Upper lobe of left lung (tissue), 6 donors: Measurements from ENCODE around the gene TNS3. TPM values are rescaled to one million over a fixed set of nuclear protein-coding genes. Genes with fewer than 3 reads are reported as not detected.
A peak's percentile ranks its signal among the peaks of the same experiment; 100 is the strongest.

ENCODE experiments used
- ATAC-seq, 2 donors: fragments of 200-7000 bp; cut with Tn5 transposase; one replicate each; pipeline ENCODE4 v1.9.1; 2022; ENCODE audit warnings: mild to moderate bottlenecking in 2 of 2, moderate library complexity in 2 of 2; ENCODE audit not compliant: low FRiP score in 2 of 2
- DNase-seq, 2 donors: peaks; one replicate each; pipeline ENCODE4 v3.0.0-alpha.2; 2019 to 2020
- H3K27ac ChIP-seq, 4 donors: fragments of 200-600 bp; sonication (generic); one replicate each; pipeline ENCODE4 v1.5.1; 2016 to 2019
- H3K27me3 ChIP-seq, 4 donors: fragments of 200-600 bp; sonication (generic); one replicate each; pipeline ENCODE4 v1.5.1; 2017 to 2019
- H3K36me3 ChIP-seq, 4 donors: fragments of 200-600 bp; sonication (generic); one replicate each; pipeline ENCODE4 v1.5.1; 2016 to 2019
- H3K4me1 ChIP-seq, 4 donors: fragments of 200-600 bp; sonication (generic); one replicate each; pipeline ENCODE4 v1.5.1; 2018 to 2019
- H3K4me3 ChIP-seq, 4 donors: fragments of 200-600 bp; sonication (generic); one replicate each; pipeline ENCODE4 v1.5.1; 2017 to 2019; ENCODE audit warnings: mild to moderate bottlenecking in 2 of 4, moderate library complexity in 1 of 4
- H3K9me3 ChIP-seq, 4 donors: fragments of 200-600 bp; sonication (generic); one replicate each; pipeline ENCODE4 v1.5.1; 2018 to 2019
- CTCF ChIP-seq, 6 experiments: fragments of 450-650 bp in 4 of 6; fragments of 200-600 bp in 2 of 6; sonication (generic) in 2 of 6; IDR thresholded peaks; one replicate each; pipeline ENCODE4 v1.5.1; 2016 to 2019; ENCODE audit warnings: antibody characterized with exemption in 6 of 6
- EP300 ChIP-seq, 4 donors: sonication (generic); formaldehyde crosslinking; IDR thresholded peaks; one replicate each; pipeline ENCODE4 v1.5.1; 2017; ENCODE audit warnings: antibody characterized with exemption in 4 of 4, control low read depth in 2 of 4
- POLR2A ChIP-seq, 4 donors: fragments of 450-650 bp; IDR thresholded peaks; one replicate each; pipeline ENCODE4 v1.5.1; 2016 to 2017; ENCODE audit warnings: antibody characterized with exemption in 4 of 4, mild to moderate bottlenecking in 2 of 4
- POLR2AphosphoS5 ChIP-seq, 2 donors: sonication (generic); formaldehyde crosslinking; IDR thresholded peaks; one replicate each; pipeline ENCODE4 v1.5.1; 2017; ENCODE audit warnings: antibody characterized with exemption in 2 of 2
- WGBS, 2 donors: methylation state at CpG; one replicate each; pipeline ENCODE4 v1.1.5; 2017 to 2018; 5-methylcytosine and 5-hydroxymethylcytosine counted together
- total RNA-seq, 6 donors: library from RNA; depleted of rRNA in 4 of 6; stranded (reverse); fragments of >200 nt in 4 of 6; gene quantifications; one replicate each; pipeline versions ENCODE4 v1.1.0 to v1.2.1, GENCODE V29; 2016 to 2021
- donor health status: DM: no; HTN: no; CAD: no; lungs with moderate emphysema.
- donor health status: DM: no; HTN: yes; CAD: no; lungs with severe emphysema.

The TNS3 gene
- total RNA-seq, 6 donors from 2014 or later = 90.6 to 266 (median 143) TPM

DNA sequence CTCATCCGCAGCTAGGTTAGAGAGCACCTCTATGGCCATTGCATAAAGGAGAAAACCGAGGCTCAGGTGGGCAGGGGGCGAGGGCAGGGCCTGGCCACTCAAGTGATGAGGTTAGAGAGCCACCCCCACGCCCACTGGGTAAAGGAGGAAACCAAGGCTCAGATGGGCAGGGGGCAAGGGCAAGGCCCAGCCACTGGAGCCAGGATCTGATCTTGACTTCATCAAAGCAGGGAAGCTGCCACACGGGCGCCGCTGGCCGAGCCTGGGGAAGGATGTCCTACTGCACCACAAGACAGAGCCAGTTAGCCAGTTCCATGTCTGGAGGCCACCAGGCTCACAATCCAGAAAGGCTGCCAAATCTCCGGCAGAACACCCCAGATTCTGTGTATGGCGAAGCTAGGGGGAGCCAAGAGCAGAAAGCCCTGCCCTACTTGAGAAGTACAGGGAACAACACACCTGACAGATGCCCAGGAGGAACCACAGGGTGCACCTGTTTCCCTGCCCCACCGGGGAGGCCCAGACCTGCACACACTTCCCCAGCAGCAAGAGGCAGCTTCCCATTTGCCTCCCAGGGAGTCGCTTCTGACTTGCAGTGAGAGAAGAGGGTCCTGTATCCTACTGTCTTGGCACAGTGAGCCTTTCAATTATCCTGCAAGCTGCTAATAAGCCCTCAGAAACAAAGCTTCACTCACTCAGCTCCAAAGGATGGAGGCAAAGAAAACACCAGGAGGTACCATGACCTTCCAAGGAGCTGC is 101.9 kb downstream of the TNS3 start:
- Histone ChIP-seq H3K27ac (peak overlapping the region; percentile 25 to 85 (median 65)), H3K27me3 (no peaks in the 10 kb centered on the region), H3K4me1 (peaks cover 49 to 72% (median 58%) of the 10 kb centered on the region in 4 donors), H3K4me3 (peak overlapping the region in 1 of 4 donors; percentile 1), H3K9me3 (no peaks in the 10 kb centered on the region), H3K36me3 (no peaks in the 10 kb centered on the region)
- DNase-seq (peak in 1 of 2 donors; percentile 82), ATAC-seq (no peak)
- WGBS, 2 donors = 74 to 88% methylated on average over 8 to 12 of the region's 12 CpGs
- TF ChIP-seq CTCF (IDR thresholded peaks at IDR 0.05) = no peak
- TF ChIP-seq EP300 (IDR thresholded peaks at IDR 0.05) = no peak
- no peak for TF ChIP-seq POLR2AphosphoS5 (IDR thresholded peaks at IDR 0.05)
- no peak for TF ChIP-seq POLR2A (IDR thresholded peaks at IDR 0.05)

- peaks cover 49 to 66% (median 61%) of the 10 kb centered on the region in 4 donors for H3K4me1 ChIP-seq
- TF ChIP-seq EP300 (IDR thresholded peaks at IDR 0.05) (no peak), POLR2A (IDR thresholded peaks at IDR 0.05) (no peak)
- ATAC-seq = no peak
- peak overlapping the region; percentile 36 to 85 (median 65) for H3K27ac ChIP-seq
- no peaks in the 10 kb centered on the region for H3K27me3 ChIP-seq
- peak overlapping the region in 1 of 4 donors; percentile 1 for H3K4me3 ChIP-seq
- WGBS, 2 donors = 72 to 84% methylated on average over 8 to 14 of the region's 17 CpGs
- H3K9me3 ChIP-seq = no peaks in the 10 kb centered on the region
- no peaks in the 10 kb centered on the region for H3K36me3 ChIP-seq
- no peak for DNase-seq
Measured at GRCh38 chr7:47478926-47479711, 102.8 kb downstream of the TNS3 start.

- TF ChIP-seq CTCF (IDR thresholded peaks at IDR 0.05) = peak in 1 of 6 experiments; percentile 9
- TF ChIP-seq EP300 (IDR thresholded peaks at IDR 0.05) = no peak
- TF ChIP-seq POLR2A (IDR thresholded peaks at IDR 0.05) = peak in 1 of 4 donors; percentile 26
- peak in 1 of 2 donors; percentile 45 for TF ChIP-seq POLR2AphosphoS5 (IDR thresholded peaks at IDR 0.05)
- H3K4me3 ChIP-seq = no peak overlapping the region
- DNase-seq = no peak
- WGBS, 2 donors = 56 to 90% methylated on average over 2 to 6 of the region's 6 CpGs
- H3K27ac ChIP-seq = peak overlapping the region in 3 of 4 donors; percentile 4 to 87 (median 80)
- peaks cover 45 to 59% (median 55%) of the 10 kb centered on the region in 4 donors for H3K4me1 ChIP-seq
- ATAC-seq = no peak
- no peaks in the 10 kb centered on the region for H3K36me3 ChIP-seq
- H3K27me3 ChIP-seq = no peaks in the 10 kb centered on the region
- H3K9me3 ChIP-seq = no peaks in the 10 kb centered on the region
Measured at GRCh38 chr7:47478017-47478344, 103.9 kb downstream of the TNS3 start.

- no peak for DNase-seq
- 77 to 84% methylated on average over 7 to 8 of the region's 8 CpGs for WGBS, 2 donors
- no peak for ATAC-seq
- Histone ChIP-seq H3K9me3 (no peaks in the 10 kb centered on the region), H3K27ac (peak overlapping the region in 3 of 4 donors; percentile 34 to 87 (median 80)), H3K27me3 (no peaks in the 10 kb centered on the region), H3K4me1 (peaks cover 43 to 53% (median 50%) of the 10 kb centered on the region in 4 donors), H3K36me3 (no peaks in the 10 kb centered on the region), H3K4me3 (no peak overlapping the region)
- TF ChIP-seq CTCF (IDR thresholded peaks at IDR 0.05) (no peak), EP300 (IDR thresholded peaks at IDR 0.05) (no peak), POLR2AphosphoS5 (IDR thresholded peaks at IDR 0.05) (no peak), POLR2A (IDR thresholded peaks at IDR 0.05) (no peak)
Measured at GRCh38 chr7:47477191-47478016, 104.5 kb downstream of the TNS3 start.

GRCh38 chr7:47475880-47476227 is 106.1 kb downstream of the TNS3 start:
- Histone ChIP-seq H3K4me1 (peaks cover 31 to 39% (median 37%) of the 10 kb centered on the region in 4 donors), H3K4me3 (no peak overlapping the region), H3K27me3 (no peaks in the 10 kb centered on the region), H3K27ac (peak overlapping the region; percentile 76 to 87 (median 81)), H3K9me3 (no peaks in the 10 kb centered on the region), H3K36me3 (no peaks in the 10 kb centered on the region)
- TF ChIP-seq CTCF (IDR thresholded peaks at IDR 0.05) = no peak
- no peak for TF ChIP-seq EP300 (IDR thresholded peaks at IDR 0.05)
- TF ChIP-seq POLR2AphosphoS5 (IDR thresholded peaks at IDR 0.05) = no peak
- no peak for TF ChIP-seq POLR2A (IDR thresholded peaks at IDR 0.05)
- WGBS, 2 donors = 80 to 87% methylated on average over 7 of the region's 7 CpGs
- ATAC-seq (no peak), DNase-seq (no peak)
